Retinal pigment epithelial cell (primary cell): ENCODE measurements around the gene WDR74.

Experiments used
- DNase-seq: peaks from one replicate; pipeline ENCODE4 v3.0.0-alpha.2; 2010; ENCODE audit warnings: low read depth
- H3K4me3 ChIP-seq: 2 replicates; pipeline ENCODE4 v1.5.1; 2011; ENCODE audit warnings: mild to moderate bottlenecking, low read length, control low read depth, moderate library complexity
- CTCF ChIP-seq: conservative IDR thresholded peaks from 2 replicates; pipeline ENCODE4 v1.5.1; 2011; ENCODE audit warnings: low read depth, low read length, control low read depth, inconsistent platforms

Gene WDR74

GRCh38 chr11:62881579-62882430 lies 42.4 kb upstream of the WDR74 start:
- DNase-seq = peak; percentile 91
- no peak for TF ChIP-seq CTCF

GRCh38 chr11:62880803-62881578 lies 41.6 kb upstream of the WDR74 start, which contains the start of gene SLC3A2:
TSS of gene SLC3A2 (plus strand) at chr11:62880896. CDS start at chr11:62881024, 128 bp downstream.
- peak within 1 kb of the TSS; percentile 98 for H3K4me3 ChIP-seq
- no peak for DNase-seq
- peak; percentile 58 for TF ChIP-seq CTCF

More at GRCh38 chr11:62881579-62882430, 42.4 kb upstream of the WDR74 start:
- peak overlapping the region; percentile 98 for H3K4me3 ChIP-seq

- no peak for DNase-seq
- TF ChIP-seq CTCF = no peak
- H3K4me3 ChIP-seq = peak overlapping the region; percentile 98
Observed at GRCh38 chr11:62880231-62880802, 40.9 kb upstream of the WDR74 start.

- H3K4me3 ChIP-seq = peak overlapping the region; percentile 19
- TF ChIP-seq CTCF = no peak
- no peak for DNase-seq
Observed at GRCh38 chr11:62879235-62879978, 40.0 kb upstream of the WDR74 start.

- H3K4me3 ChIP-seq = no peak overlapping the region
- TF ChIP-seq CTCF = no peak
- DNase-seq = no peak
Observed at GRCh38 chr11:62876712-62877111, 37.3 kb upstream of the WDR74 start.

GRCh38 chr11:62875698-62876478 lies 36.5 kb upstream of the WDR74 start:
- DNase-seq = peak; percentile 83
- no peak overlapping the region for H3K4me3 ChIP-seq
- TF ChIP-seq CTCF = peak; percentile 58
